ENCODE measurements around the gene C22orf39. TPM values are rescaled to one million over a fixed set of nuclear protein-coding genes. Genes with fewer than 3 reads are reported as not detected.

The C22orf39 gene
- total RNA-seq, 1 experiment from 2014 or later = 60.2 TPM

DNA sequence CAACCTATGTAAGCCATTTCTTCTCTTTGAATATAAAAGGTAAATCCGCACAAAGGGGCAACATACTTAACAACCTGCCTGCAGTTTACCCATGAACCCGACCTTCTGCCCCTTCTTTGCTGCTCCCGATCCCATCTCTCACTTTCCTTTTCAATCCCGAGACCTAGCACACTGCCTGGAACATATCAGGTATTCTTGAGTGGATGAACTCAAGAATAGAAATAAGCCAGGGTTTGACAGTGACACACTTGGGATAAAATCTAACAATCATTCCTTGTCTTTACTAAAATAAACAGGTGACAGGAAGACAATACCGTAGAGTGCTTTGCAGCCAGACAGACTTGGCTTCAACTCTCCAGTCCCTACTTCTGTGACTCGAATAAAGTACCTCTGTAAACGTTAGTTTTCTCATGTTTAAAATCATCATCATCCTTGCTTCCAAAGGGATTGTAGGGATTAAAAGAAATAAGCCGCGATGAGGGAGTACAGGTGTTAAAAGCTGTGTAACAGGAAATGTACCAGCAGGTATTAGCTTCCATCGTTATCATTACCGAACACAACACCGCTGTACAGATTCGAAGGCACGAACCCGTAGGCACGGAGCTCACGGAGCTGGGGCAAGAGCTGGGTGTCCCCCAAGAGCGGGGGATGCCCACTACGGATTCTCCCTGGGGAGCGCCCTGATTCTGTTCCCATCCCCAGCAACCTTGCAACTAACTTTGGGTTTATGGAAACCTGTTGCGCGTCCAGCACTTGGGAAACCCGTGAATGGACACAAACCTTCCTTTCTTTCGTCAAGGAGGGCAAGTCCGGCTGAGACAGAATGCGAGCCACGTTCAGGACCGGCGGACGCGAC is 30.8 kb upstream of the C22orf39 start:
- in situ Hi-C loops (cut with HindIII; ENCODE audit: low sequenced_read_pairs) = no loop called here
- DNase-seq (ENCODE audit: low spot score) = no peak

GRCh38 chr22:19477321-19478044 is 30.0 kb upstream of the C22orf39 start:
- in situ Hi-C loops (cut with HindIII; ENCODE audit: low sequenced_read_pairs) = no loop called here
- no peak for DNase-seq (ENCODE audit: low spot score)

DNA sequence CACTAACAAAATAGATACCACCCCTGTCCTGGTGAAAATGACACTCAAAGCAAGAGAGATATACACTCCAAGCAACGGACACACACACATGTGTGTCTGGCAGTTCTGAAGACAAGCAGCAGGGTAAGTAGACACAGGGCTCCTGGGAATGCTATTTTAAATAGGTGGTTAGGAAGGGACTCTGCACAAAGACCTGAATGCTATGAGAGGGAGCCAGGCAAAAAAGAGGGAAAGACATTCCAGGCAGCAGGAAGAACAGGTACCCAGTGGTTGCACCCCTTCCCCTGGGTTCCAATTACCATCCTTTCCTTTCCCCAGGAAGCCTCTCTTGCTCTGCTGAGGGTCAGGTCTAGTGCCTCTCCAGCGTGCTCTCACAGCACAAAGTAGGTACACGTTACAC is 28.5 kb upstream of the C22orf39 start:
- in situ Hi-C loops (cut with HindIII; ENCODE audit: low sequenced_read_pairs) = no loop called here

DNA sequence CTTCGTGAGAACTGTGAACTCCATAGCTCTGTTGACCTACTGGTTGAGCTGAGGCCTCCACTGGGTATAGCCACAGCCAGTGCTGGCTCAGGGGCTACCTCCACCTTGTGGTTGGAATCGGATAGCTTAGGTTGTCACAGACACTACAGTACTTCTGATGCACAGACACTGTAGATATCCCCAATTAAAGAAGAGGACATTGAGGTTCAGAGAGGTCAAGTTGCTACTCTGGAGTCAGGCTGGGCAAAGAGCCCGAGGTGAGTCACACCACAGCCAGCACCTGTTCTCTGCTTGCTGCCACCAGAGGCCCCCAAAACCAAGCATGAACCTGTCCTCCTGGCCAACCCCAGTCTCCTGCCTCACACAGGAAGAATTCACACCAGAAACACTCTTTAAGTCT is 26.1 kb upstream of the C22orf39 start:
- in situ Hi-C loops (cut with HindIII; ENCODE audit: low sequenced_read_pairs) = no loop called here
- no peak for DNase-seq (ENCODE audit: low spot score)

More for the DNA sequence above, 28.5 kb upstream of the C22orf39 start:
- no peak for DNase-seq (ENCODE audit: low spot score)

- in situ Hi-C loops (cut with HindIII; ENCODE audit: low sequenced_read_pairs) = no loop called here
These were observed 24.7 kb upstream of the C22orf39 start for GRCh38 chr22:19472233-19472632.

GRCh38 chr22:19471572-19471971 is 24.1 kb upstream of the C22orf39 start:
- in situ Hi-C loops (cut with HindIII; ENCODE audit: low sequenced_read_pairs) = no loop called here
- DNase-seq (ENCODE audit: low spot score) = no peak

More at GRCh38 chr22:19472233-19472632, 24.7 kb upstream of the C22orf39 start:
- DNase-seq (ENCODE audit: low spot score) = no peak

GRCh38 chr22:19470010-19470409 is 22.5 kb upstream of the C22orf39 start:
- in situ Hi-C loops (cut with HindIII; ENCODE audit: low sequenced_read_pairs) = no loop called here

GRCh38 chr22:19469421-19469820 is 21.9 kb upstream of the C22orf39 start:
- DNase-seq (ENCODE audit: low spot score) = peak; percentile 95
- in situ Hi-C loops (cut with HindIII; ENCODE audit: low sequenced_read_pairs) = no loop called here

More at GRCh38 chr22:19470010-19470409, 22.5 kb upstream of the C22orf39 start:
- no peak for DNase-seq (ENCODE audit: low spot score)

- DNase-seq (ENCODE audit: low spot score) = no peak
- in situ Hi-C loops (cut with HindIII; ENCODE audit: low sequenced_read_pairs) = no loop called here
These were observed 20.4 kb upstream of the C22orf39 start for GRCh38 chr22:19467912-19468311.

GRCh38 chr22:19466848-19467752 is 19.6 kb upstream of the C22orf39 start:
- no peak for DNase-seq (ENCODE audit: low spot score)
- in situ Hi-C loops (cut with HindIII; ENCODE audit: low sequenced_read_pairs) = no loop called here

- in situ Hi-C loops (cut with HindIII; ENCODE audit: low sequenced_read_pairs) = no loop called here
These were observed 18.7 kb upstream of the C22orf39 start for GRCh38 chr22:19466126-19466716.

GRCh38 chr22:19464975-19465374 is 17.5 kb upstream of the C22orf39 start:
- in situ Hi-C loops (cut with HindIII; ENCODE audit: low sequenced_read_pairs) = no loop called here
- no peak for DNase-seq (ENCODE audit: low spot score)

More at GRCh38 chr22:19466126-19466716, 18.7 kb upstream of the C22orf39 start:
- peak; percentile 76 for DNase-seq (ENCODE audit: low spot score)

DNA sequence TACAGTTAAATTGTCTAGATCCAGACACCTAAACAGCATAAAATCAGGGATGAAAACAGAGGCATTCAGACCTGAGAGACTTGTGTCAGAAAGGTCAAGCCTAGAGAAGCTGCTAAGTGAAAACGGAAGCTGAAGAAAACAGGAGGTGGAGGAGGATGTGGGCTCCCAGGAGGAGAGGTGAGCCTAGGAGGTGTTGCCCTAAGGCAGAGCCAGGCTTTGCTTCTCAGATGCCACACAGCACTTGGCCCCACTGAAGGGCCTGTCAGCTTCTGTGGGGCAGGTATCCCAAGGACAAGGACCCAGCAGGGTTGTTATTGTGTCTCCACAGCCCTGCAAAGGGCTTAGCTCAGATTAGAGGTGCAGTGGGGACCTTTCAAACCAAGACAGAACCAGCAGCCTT is 17.0 kb upstream of the C22orf39 start:
- in situ Hi-C loops (cut with HindIII; ENCODE audit: low sequenced_read_pairs) = no loop called here
- DNase-seq (ENCODE audit: low spot score) = no peak

- DNase-seq (ENCODE audit: low spot score) = no peak
- in situ Hi-C loops (cut with HindIII; ENCODE audit: low sequenced_read_pairs) = no loop called here
These were observed 16.3 kb upstream of the C22orf39 start for GRCh38 chr22:19463491-19464469.

GRCh38 chr22:19463008-19463407 is 15.5 kb upstream of the C22orf39 start:
- in situ Hi-C loops (cut with HindIII; ENCODE audit: low sequenced_read_pairs) = no loop called here
- no peak for DNase-seq (ENCODE audit: low spot score)

DNA sequence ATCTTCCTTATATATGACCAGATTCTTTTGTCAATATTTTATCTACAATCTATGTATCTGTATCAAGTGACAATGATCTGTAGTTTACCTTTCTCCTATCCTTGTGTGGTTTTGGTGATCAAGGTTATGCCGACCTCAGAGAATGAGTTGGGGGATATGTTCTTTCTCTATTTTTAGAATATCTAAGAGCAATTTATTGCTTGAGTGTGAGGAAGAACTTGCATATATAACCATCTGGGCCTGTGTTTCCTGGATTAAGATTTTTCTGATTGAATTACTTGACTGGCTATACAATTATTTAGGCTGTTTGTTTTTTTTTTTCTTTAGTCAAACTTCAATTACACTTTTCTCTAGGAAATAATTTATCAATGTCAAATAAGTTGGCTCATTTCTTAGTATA is 14.0 kb upstream of the C22orf39 start:
- DNase-seq (ENCODE audit: low spot score) = no peak
- in situ Hi-C loops (cut with HindIII; ENCODE audit: low sequenced_read_pairs) = no loop called here

DNA sequence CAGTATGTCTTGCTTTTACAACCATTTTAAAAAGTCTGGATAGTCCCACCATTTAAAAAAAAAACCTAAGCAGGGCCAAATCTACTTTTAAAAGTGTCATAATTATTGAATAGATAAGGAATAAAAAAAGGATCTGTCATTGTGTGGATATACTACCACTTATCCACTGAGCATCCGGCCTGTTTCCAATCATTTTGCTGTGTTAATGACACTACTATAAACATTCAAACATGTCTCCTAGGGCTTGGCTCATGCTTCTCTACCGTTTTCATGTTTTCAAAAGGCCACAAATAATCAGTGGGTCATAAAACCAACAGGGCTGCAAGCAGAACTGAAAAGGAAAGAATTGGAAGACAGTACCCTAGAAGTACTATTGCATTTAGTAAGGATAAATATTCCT is 12.5 kb upstream of the C22orf39 start:
- DNase-seq (ENCODE audit: low spot score) = no peak
- in situ Hi-C loops (cut with HindIII; ENCODE audit: low sequenced_read_pairs) = no loop called here

All from G401 (cell line).